Activated T-helper 2 cell treated with anti-CD3 and anti-CD28 coated beads, Interferon-gamma antibody, Interleukin-2, Interleukin-4, amounts not matched to agents 10 μg/mL and 5 μg/mL and 100 μg/mL, durations not matched to agents 14 hours and 24 hours and 36 hours (primary cell): Measurements from ENCODE around the gene DHRS2. TPM values are rescaled to one million over a fixed set of nuclear protein-coding genes. Genes with fewer than 3 reads are reported as not detected.

Experiments used
- DNase-seq: peaks from one replicate; pipeline ENCODE4 v3.0.0; 2021; ENCODE audit warnings: low spot score
- H3K27ac Mint-ChIP-seq: one replicate; pipeline ENCODE4 v1.8.0; 2021; ENCODE audit warnings: mixed read lengths
- H3K27me3 Mint-ChIP-seq: one replicate; pipeline ENCODE4 v1.8.0; 2021; ENCODE audit warnings: low read depth, mixed read lengths
- H3K36me3 Mint-ChIP-seq: one replicate; pipeline ENCODE4 v1.8.0; 2021; ENCODE audit warnings: low read depth, mixed read lengths
- H3K4me1 Mint-ChIP-seq: one replicate; pipeline ENCODE4 v1.8.0; 2021; ENCODE audit warnings: low read depth, mixed read lengths
- H3K4me3 Mint-ChIP-seq: one replicate; pipeline ENCODE4 v1.8.0; 2021; ENCODE audit warnings: low read depth, mild to moderate bottlenecking, moderate library complexity, mixed read lengths
- H3K9me3 Mint-ChIP-seq: one replicate; pipeline ENCODE4 v1.8.0; 2021; ENCODE audit warnings: mixed read lengths
- intact Hi-C: fragments of 100-400 bp; cut with micrococcal nuclease; formaldehyde crosslinking; loops from one replicate; pipeline ENCODE4 v1.15.1; 2023
- total RNA-seq: library from RNA; stranded (reverse); gene quantifications from 2 replicates; pipeline ENCODE4 v1.2.3, GENCODE V29; 2022

The DHRS2 gene
- total RNA-seq, 1 donor from 2014 or later, result 2.2 TPM

GRCh38 chr14:23650506-23650905 is 14.3 kb downstream of the DHRS2 start:
- no peak overlapping the region for H3K27ac Mint-ChIP-seq
- no peak overlapping the region for H3K4me3 Mint-ChIP-seq
- peaks cover 5% of the 10 kb centered on the region for H3K4me1 Mint-ChIP-seq
- no peak for DNase-seq
- H3K9me3 Mint-ChIP-seq, result no peaks in the 10 kb centered on the region
- H3K27me3 Mint-ChIP-seq, result no peaks in the 10 kb centered on the region
- intact Hi-C loops, result no loop called here
- H3K36me3 Mint-ChIP-seq, result no peaks in the 10 kb centered on the region

- intact Hi-C loops, result no loop called here
- H3K27ac Mint-ChIP-seq, result no peak overlapping the region
- no peak overlapping the region for H3K4me3 Mint-ChIP-seq
- DNase-seq, result no peak
- no peaks in the 10 kb centered on the region for H3K4me1 Mint-ChIP-seq
- H3K9me3 Mint-ChIP-seq, result no peaks in the 10 kb centered on the region
- H3K27me3 Mint-ChIP-seq, result no peaks in the 10 kb centered on the region
- H3K36me3 Mint-ChIP-seq, result no peaks in the 10 kb centered on the region
Measured at GRCh38 chr14:23653051-23653450, 16.9 kb downstream of the DHRS2 start.

GRCh38 chr14:23654231-23654630 is 18.1 kb downstream of the DHRS2 start:
- intact Hi-C loops, result no loop called here
- no peak for DNase-seq
- no peaks in the 10 kb centered on the region for H3K9me3 Mint-ChIP-seq
- H3K27ac Mint-ChIP-seq, result no peak overlapping the region
- peaks cover 1% of the 10 kb centered on the region for H3K27me3 Mint-ChIP-seq
- H3K4me1 Mint-ChIP-seq, result no peaks in the 10 kb centered on the region
- no peak overlapping the region for H3K4me3 Mint-ChIP-seq
- H3K36me3 Mint-ChIP-seq, result no peaks in the 10 kb centered on the region

GRCh38 chr14:23657959-23658470 is 21.9 kb downstream of the DHRS2 start:
- Mint-ChIP-seq H3K4me1 (no peaks in the 10 kb centered on the region), H3K9me3 (no peaks in the 10 kb centered on the region), H3K27me3 (peaks cover 3% of the 10 kb centered on the region), H3K27ac (no peak overlapping the region), H3K4me3 (no peak overlapping the region), H3K36me3 (no peaks in the 10 kb centered on the region)
- DNase-seq, result no peak
- intact Hi-C loops, result no loop called here

GRCh38 chr14:23660290-23661226 is 24.4 kb downstream of the DHRS2 start:
- no peak overlapping the region for H3K27ac Mint-ChIP-seq

GRCh38 chr14:23661542-23661941 is 25.4 kb downstream of the DHRS2 start:
- no peak for DNase-seq
- Mint-ChIP-seq H3K4me1 (no peaks in the 10 kb centered on the region), H3K36me3 (no peaks in the 10 kb centered on the region), H3K27ac (no peak overlapping the region), H3K4me3 (no peak overlapping the region), H3K9me3 (no peaks in the 10 kb centered on the region), H3K27me3 (peaks cover 3% of the 10 kb centered on the region)
- intact Hi-C loops, result no loop called here

More at GRCh38 chr14:23660290-23661226, 24.4 kb downstream of the DHRS2 start:
- peaks cover 3% of the 10 kb centered on the region for H3K27me3 Mint-ChIP-seq
- no peaks in the 10 kb centered on the region for H3K36me3 Mint-ChIP-seq
- intact Hi-C loops, result no loop called here
- DNase-seq, result no peak
- H3K9me3 Mint-ChIP-seq, result no peaks in the 10 kb centered on the region
- H3K4me3 Mint-ChIP-seq, result no peak overlapping the region
- no peaks in the 10 kb centered on the region for H3K4me1 Mint-ChIP-seq

GRCh38 chr14:23663127-23663526 is 27.0 kb downstream of the DHRS2 start:
- no peak for DNase-seq
- no peaks in the 10 kb centered on the region for H3K36me3 Mint-ChIP-seq
- H3K27me3 Mint-ChIP-seq, result peaks cover 6% of the 10 kb centered on the region
- no peaks in the 10 kb centered on the region for H3K4me1 Mint-ChIP-seq
- intact Hi-C loops, result no loop called here
- H3K27ac Mint-ChIP-seq, result no peak overlapping the region
- no peaks in the 10 kb centered on the region for H3K9me3 Mint-ChIP-seq
- H3K4me3 Mint-ChIP-seq, result no peak overlapping the region

- H3K36me3 Mint-ChIP-seq, result no peaks in the 10 kb centered on the region
- intact Hi-C loops, result no loop called here
- H3K4me1 Mint-ChIP-seq, result no peaks in the 10 kb centered on the region
- H3K4me3 Mint-ChIP-seq, result no peak overlapping the region
- H3K27ac Mint-ChIP-seq, result no peak overlapping the region
- no peaks in the 10 kb centered on the region for H3K9me3 Mint-ChIP-seq
- no peak for DNase-seq
- H3K27me3 Mint-ChIP-seq, result peaks cover 6% of the 10 kb centered on the region
Measured at GRCh38 chr14:23663711-23664110, 27.5 kb downstream of the DHRS2 start.

GRCh38 chr14:23664207-23664885 is 28.2 kb downstream of the DHRS2 start:
- intact Hi-C loops, result no loop called here
- H3K27ac Mint-ChIP-seq, result no peak overlapping the region
- no peaks in the 10 kb centered on the region for H3K4me1 Mint-ChIP-seq
- H3K27me3 Mint-ChIP-seq, result peaks cover 4% of the 10 kb centered on the region
- H3K36me3 Mint-ChIP-seq, result no peaks in the 10 kb centered on the region
- H3K4me3 Mint-ChIP-seq, result no peak overlapping the region
- DNase-seq, result no peak
- no peaks in the 10 kb centered on the region for H3K9me3 Mint-ChIP-seq

GRCh38 chr14:23665302-23666016 is 29.3 kb downstream of the DHRS2 start:
- H3K4me3 Mint-ChIP-seq, result no peak overlapping the region
- no peak overlapping the region for H3K27ac Mint-ChIP-seq
- intact Hi-C loops, result loop anchor here (2.0 kb wide), 2 partner anchors 77 to 289 kb away; no protein-coding TSS in a partner anchor
- peaks cover 3% of the 10 kb centered on the region for H3K27me3 Mint-ChIP-seq
- H3K36me3 Mint-ChIP-seq, result no peaks in the 10 kb centered on the region
- H3K4me1 Mint-ChIP-seq, result no peaks in the 10 kb centered on the region
- no peak for DNase-seq
- H3K9me3 Mint-ChIP-seq, result no peaks in the 10 kb centered on the region

GRCh38 chr14:23667134-23667533 is 31.0 kb downstream of the DHRS2 start:
- intact Hi-C loops, result loop anchor here (2.0 kb wide), 2 partner anchors 78 to 288 kb away; no protein-coding TSS in a partner anchor
- H3K9me3 Mint-ChIP-seq, result no peaks in the 10 kb centered on the region
- peaks cover 3% of the 10 kb centered on the region for H3K27me3 Mint-ChIP-seq
- H3K4me1 Mint-ChIP-seq, result no peaks in the 10 kb centered on the region
- H3K36me3 Mint-ChIP-seq, result no peaks in the 10 kb centered on the region
- no peak overlapping the region for H3K27ac Mint-ChIP-seq
- no peak overlapping the region for H3K4me3 Mint-ChIP-seq
- no peak for DNase-seq

- no peak overlapping the region for H3K4me3 Mint-ChIP-seq
- peaks cover 3% of the 10 kb centered on the region for H3K27me3 Mint-ChIP-seq
- H3K27ac Mint-ChIP-seq, result no peak overlapping the region
- H3K36me3 Mint-ChIP-seq, result no peaks in the 10 kb centered on the region
- H3K9me3 Mint-ChIP-seq, result no peaks in the 10 kb centered on the region
- no peak for DNase-seq
- no peaks in the 10 kb centered on the region for H3K4me1 Mint-ChIP-seq
- intact Hi-C loops, result no loop called here
Measured at GRCh38 chr14:23669441-23669840, 33.3 kb downstream of the DHRS2 start.
